ENCODE data around the gene CERS6. TPM values are rescaled to one million over a fixed set of nuclear protein-coding genes. Genes with fewer than 3 reads are reported as not detected.

The CERS6 gene
- total RNA-seq, 1 experiment from 2014 or later = 30.3 TPM

DNA sequence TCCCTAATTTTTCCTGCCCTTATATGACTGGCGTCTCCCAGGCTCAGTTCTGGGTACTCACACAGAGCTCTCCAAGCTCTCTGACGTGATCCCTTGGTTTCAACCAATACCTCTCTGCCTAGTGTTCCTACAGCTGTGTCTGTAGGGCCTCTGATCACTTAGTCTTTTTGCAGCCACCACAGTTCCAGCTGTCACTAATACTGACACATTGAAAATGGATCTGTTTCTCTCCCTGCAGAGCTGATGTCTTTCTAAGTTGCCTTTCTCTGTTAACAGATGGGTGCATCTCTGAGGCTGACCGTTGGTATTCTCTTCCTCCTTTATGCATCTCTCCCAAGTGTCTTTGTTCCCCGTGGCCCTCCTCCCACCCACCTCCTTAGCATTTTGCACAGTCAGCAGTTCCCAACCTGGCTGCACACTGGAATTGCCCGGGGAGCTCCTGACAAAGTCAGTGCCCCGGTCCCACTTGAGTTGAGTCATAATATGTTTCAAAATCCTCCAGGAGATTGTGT is 62.5 kb downstream of the CERS6 start:
- H3K9me3 ChIP-seq (ENCODE audit: control insufficient read depth, insufficient read depth, low read depth, low read length) = no peaks in the 10 kb centered on the region
- TF ChIP-seq SIN3A (IDR thresholded peaks at IDR 0.05; ENCODE audit: borderline replicate concordance, insufficient read depth, low read depth, low read length) (no peak), TCF7L2 (IDR thresholded peaks at IDR 0.05; ENCODE audit: low read depth, low read length) (no peak), POLR2AphosphoS5 (IDR thresholded peaks at IDR 0.05; ENCODE audit: low read depth, low read length) (no peak)
- TF ChIP-seq, protein P1, sequence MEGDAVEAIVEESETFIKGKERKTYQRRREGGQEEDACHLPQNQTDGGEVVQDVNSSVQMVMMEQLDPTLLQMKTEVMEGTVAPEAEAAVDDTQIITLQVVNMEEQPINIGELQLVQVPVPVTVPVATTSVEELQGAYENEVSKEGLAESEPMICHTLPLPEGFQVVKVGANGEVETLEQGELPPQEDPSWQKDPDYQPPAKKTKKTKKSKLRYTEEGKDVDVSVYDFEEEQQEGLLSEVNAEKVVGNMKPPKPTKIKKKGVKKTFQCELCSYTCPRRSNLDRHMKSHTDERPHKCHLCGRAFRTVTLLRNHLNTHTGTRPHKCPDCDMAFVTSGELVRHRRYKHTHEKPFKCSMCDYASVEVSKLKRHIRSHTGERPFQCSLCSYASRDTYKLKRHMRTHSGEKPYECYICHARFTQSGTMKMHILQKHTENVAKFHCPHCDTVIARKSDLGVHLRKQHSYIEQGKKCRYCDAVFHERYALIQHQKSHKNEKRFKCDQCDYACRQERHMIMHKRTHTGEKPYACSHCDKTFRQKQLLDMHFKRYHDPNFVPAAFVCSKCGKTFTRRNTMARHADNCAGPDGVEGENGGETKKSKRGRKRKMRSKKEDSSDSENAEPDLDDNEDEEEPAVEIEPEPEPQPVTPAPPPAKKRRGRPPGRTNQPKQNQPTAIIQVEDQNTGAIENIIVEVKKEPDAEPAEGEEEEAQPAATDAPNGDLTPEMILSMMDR (IDR thresholded peaks at IDR 0.05) = no peak
- TF ChIP-seq, protein P2, sequence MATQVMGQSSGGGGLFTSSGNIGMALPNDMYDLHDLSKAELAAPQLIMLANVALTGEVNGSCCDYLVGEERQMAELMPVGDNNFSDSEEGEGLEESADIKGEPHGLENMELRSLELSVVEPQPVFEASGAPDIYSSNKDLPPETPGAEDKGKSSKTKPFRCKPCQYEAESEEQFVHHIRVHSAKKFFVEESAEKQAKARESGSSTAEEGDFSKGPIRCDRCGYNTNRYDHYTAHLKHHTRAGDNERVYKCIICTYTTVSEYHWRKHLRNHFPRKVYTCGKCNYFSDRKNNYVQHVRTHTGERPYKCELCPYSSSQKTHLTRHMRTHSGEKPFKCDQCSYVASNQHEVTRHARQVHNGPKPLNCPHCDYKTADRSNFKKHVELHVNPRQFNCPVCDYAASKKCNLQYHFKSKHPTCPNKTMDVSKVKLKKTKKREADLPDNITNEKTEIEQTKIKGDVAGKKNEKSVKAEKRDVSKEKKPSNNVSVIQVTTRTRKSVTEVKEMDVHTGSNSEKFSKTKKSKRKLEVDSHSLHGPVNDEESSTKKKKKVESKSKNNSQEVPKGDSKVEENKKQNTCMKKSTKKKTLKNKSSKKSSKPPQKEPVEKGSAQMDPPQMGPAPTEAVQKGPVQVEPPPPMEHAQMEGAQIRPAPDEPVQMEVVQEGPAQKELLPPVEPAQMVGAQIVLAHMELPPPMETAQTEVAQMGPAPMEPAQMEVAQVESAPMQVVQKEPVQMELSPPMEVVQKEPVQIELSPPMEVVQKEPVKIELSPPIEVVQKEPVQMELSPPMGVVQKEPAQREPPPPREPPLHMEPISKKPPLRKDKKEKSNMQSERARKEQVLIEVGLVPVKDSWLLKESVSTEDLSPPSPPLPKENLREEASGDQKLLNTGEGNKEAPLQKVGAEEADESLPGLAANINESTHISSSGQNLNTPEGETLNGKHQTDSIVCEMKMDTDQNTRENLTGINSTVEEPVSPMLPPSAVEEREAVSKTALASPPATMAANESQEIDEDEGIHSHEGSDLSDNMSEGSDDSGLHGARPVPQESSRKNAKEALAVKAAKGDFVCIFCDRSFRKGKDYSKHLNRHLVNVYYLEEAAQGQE (IDR thresholded peaks at IDR 0.05; ENCODE audit: insufficient read depth in 1 of 2, low read depth in 2 of 2, low read length in 1 of 2) = no peak
- intact Hi-C loops (cut with micrococcal nuclease; ENCODE audit: unreplicated experiment) (no loop called here), in situ Hi-C loops (cut with HindIII; ENCODE audit: low pct_unique_long_range_greater_than_20kb, low sequenced_read_pairs) (no loop called here)
- BruUV-seq (replicated peaks) = no TSS peak
- ChIA-PET POLR2A (interaction anchor here (0.5 kb wide), 1 partner anchor 58 kb away, joined by 4 read pairs; no protein-coding TSS in a partner anchor), CTCF (interaction anchor here (0.6 kb wide), 1 partner anchor 70 kb away, joined by 3 read pairs; no protein-coding TSS in a partner anchor)
- peak; percentile 89 for ATAC-seq
- H3K4me3 ChIP-seq (ENCODE audit: low read depth in 2 of 2, low read length in 2 of 2) = no peak overlapping the region
- no peak overlapping the region for H3K27ac ChIP-seq (ENCODE audit: low read length)
- no peaks in the 10 kb centered on the region for H3K36me3 ChIP-seq (ENCODE audit: control insufficient read depth, insufficient read depth, low read length)
- DNase-seq (ENCODE audit: low read depth, low spot score) = no peak
- peaks cover 10% of the 10 kb centered on the region for H3K4me1 ChIP-seq (ENCODE audit: control insufficient read depth, insufficient read depth, low read length)
- H3K27me3 ChIP-seq (ENCODE audit: control insufficient read depth, insufficient read depth, low read length) = no peaks in the 10 kb centered on the region

DNA sequence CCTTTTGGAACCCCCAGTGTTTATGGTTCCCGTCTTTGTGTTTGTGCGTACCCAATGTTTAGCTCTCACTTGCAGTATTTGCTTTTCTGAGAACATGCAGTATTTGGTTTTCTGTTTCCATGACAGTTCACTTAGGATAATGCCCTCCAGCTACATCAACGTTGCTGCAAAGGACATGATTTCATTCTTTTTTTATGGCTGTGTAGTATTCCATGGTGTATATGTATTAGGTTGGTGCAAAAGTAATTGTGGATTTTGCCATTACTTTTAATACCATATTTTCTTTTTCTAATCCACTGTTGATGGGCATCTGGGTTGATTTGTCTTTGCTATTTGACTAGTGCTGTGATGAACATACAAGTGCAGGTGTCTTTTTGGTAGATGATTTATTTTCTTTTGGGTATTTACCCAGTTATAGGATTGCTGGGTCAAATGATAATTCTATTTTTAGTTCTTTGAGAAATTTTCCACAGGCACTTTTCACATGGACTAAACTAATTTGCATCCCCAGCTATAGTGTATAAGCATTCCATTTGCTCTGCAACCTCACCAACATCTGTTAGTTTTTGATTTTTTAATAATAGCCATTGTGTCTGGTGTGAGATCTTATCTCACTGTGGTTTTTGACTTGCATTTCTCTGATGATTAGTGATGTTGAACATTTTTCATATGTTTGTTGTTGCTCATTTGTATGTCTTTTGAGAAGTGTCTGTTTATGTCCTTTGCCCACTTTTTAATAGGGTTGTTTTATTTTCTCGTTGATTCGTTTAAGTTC is 63.6 kb downstream of the CERS6 start:
- no peaks in the 10 kb centered on the region for H3K9me3 ChIP-seq (ENCODE audit: control insufficient read depth, insufficient read depth, low read depth, low read length)
- BruUV-seq (replicated peaks) = no TSS peak
- no peaks in the 10 kb centered on the region for H3K27me3 ChIP-seq (ENCODE audit: control insufficient read depth, insufficient read depth, low read length)
- intact Hi-C loops (cut with micrococcal nuclease; ENCODE audit: unreplicated experiment) = no loop called here
- ChIA-PET CTCF (no interaction called here), POLR2A (no interaction called here)
- H3K4me3 ChIP-seq (ENCODE audit: low read depth in 2 of 2, low read length in 2 of 2) = no peak overlapping the region
- H3K27ac ChIP-seq (ENCODE audit: low read length) = no peak overlapping the region
- in situ Hi-C loops (cut with HindIII; ENCODE audit: low pct_unique_long_range_greater_than_20kb, low sequenced_read_pairs) = no loop called here
- H3K4me1 ChIP-seq (ENCODE audit: control insufficient read depth, insufficient read depth, low read length) = peaks cover 10% of the 10 kb centered on the region
- no peaks in the 10 kb centered on the region for H3K36me3 ChIP-seq (ENCODE audit: control insufficient read depth, insufficient read depth, low read length)
- no peak for DNase-seq (ENCODE audit: low read depth, low spot score)
- ATAC-seq = no peak
- TF ChIP-seq, protein P2 (IDR thresholded peaks at IDR 0.05; ENCODE audit: insufficient read depth in 1 of 2, low read depth in 2 of 2, low read length in 1 of 2) = no peak
- TF ChIP-seq SIN3A (IDR thresholded peaks at IDR 0.05; ENCODE audit: borderline replicate concordance, insufficient read depth, low read depth, low read length) = no peak
- TF ChIP-seq, protein P1 (IDR thresholded peaks at IDR 0.05) = no peak
- no peak for TF ChIP-seq POLR2AphosphoS5 (IDR thresholded peaks at IDR 0.05; ENCODE audit: low read depth, low read length)
- TF ChIP-seq TCF7L2 (IDR thresholded peaks at IDR 0.05; ENCODE audit: low read depth, low read length) = no peak
